Adrenal gland (tissue), 12 donors: ENCODE measurements around the gene VN1R5. TPM values are rescaled to one million over a fixed set of nuclear protein-coding genes. Genes with fewer than 3 reads are reported as not detected.

Experiments used
- DNase-seq, 7 donors: peaks; one replicate each; pipeline ENCODE4 v3.0.0-alpha.2; 2019 to 2020
- H3K27ac ChIP-seq, 5 donors: fragments of 200-600 bp; sonication (generic) in 4 of 5; 1 replicate in 3 of 5; 2 replicates in 2 of 5; pipeline versions ENCODE4 v1.5.1 to v1.8.0; 2016 to 2020; ENCODE audit warnings: mild to moderate bottlenecking in 1 of 5
- H3K27me3 ChIP-seq: fragments of 200-600 bp; 2 replicates; pipeline ENCODE4 v1.8.0; 2021
- H3K36me3 ChIP-seq, 2 donors: fragments of 200-600 bp; replicated peaks in 1 of 2; 1 replicate in 1 of 2; 2 replicates in 1 of 2; pipeline versions ENCODE4 v1.5.1 to v1.8.0; 2018 to 2022
- H3K4me1 ChIP-seq, 2 donors: fragments of 200-600 bp; replicated peaks in 1 of 2; 1 replicate in 1 of 2; 2 replicates in 1 of 2; pipeline versions ENCODE4 v1.5.1 to v1.8.0; 2018 to 2021
- H3K4me3 ChIP-seq, 4 donors: fragments of 200-600 bp; sonication (generic) in 3 of 4; one replicate each; pipeline ENCODE4 v1.5.1; 2016 to 2018
- H3K9me3 ChIP-seq, 3 donors: fragments of 200-600 bp; sonication (generic) in 1 of 3; replicated peaks in 1 of 3; 1 replicate in 2 of 3; 2 replicates in 1 of 3; pipeline versions ENCODE4 v1.5.1 to v1.8.0; 2016 to 2021
- CTCF ChIP-seq, 6 experiments: fragments of 450-650 bp in 4 of 6; fragments of 200-600 bp in 2 of 6; sonication (generic) in 1 of 6; IDR thresholded peaks; 1 replicate in 5 of 6; 2 replicates in 1 of 6; pipeline versions ENCODE4 v1.5.1 to v1.8.0; 2016 to 2021; ENCODE audit warnings: antibody characterized with exemption in 6 of 6, mild to moderate bottlenecking in 2 of 6, moderate library complexity in 1 of 6
- POLR2A ChIP-seq, 2 donors: fragments of 450-650 bp; IDR thresholded peaks; one replicate each; pipeline ENCODE4 v1.6.1; 2017; ENCODE audit warnings: antibody characterized with exemption in 2 of 2, mild to moderate bottlenecking in 2 of 2, moderate library complexity in 1 of 2
- WGBS, 4 donors: extraction: QIAGEN DNeasy Blood & Tissue Kit in 2 of 4; methylation state at CpG; one replicate each; pipeline versions ENCODE4 v1.1.5 to v1.1.7; 2013 to 2017; 5-methylcytosine and 5-hydroxymethylcytosine counted together
- intact Hi-C, 2 donors: fragments of 100-400 bp; cut with DNase I; formaldehyde crosslinking; loops; one replicate each; pipeline versions ENCODE4 v1.14.1 to v1.15.0; 2022 to 2023
- polyA plus RNA-seq, 3 donors: library from polyadenylated mRNA; stranded (reverse); fragments of 200-250 nt in 2 of 3; fragments of 350-450 nt in 1 of 3; fragmentation: Illumina TruSeq in 1 of 3; extraction: RNeasy Lipid Tissue Mini Kit (QIAGEN cat#74804) in 1 of 3; gene quantifications; one replicate each; pipeline ENCODE4 v1.2.3, GENCODE V29; 2013 to 2014
- total RNA-seq, 9 donors: library from RNA; depleted of rRNA in 4 of 9; stranded (reverse); fragments of >200 nt in 4 of 9; fragments of 120-200 nt in 1 of 9; fragmentation: NEBNext Ultra II Directional in 1 of 9; extraction: Animal tissue kit (Norgen Biotek cat#: 25700) in 1 of 9; gene quantifications; one replicate each; pipeline versions ENCODE4 v1.1.0 to v1.2.4, GENCODE V29; 2013 to 2023
- donor health status: healthy with polysubstance abuse.
- donor health status: Bipolar disorder and iron deficiency.
- donor health status: DM: yes; HTN: yes; CAD: no.
- donor health status: DM: no; HTN: no; CAD: no.
- donor health status: DM: no; HTN: no; CAD: no.
- donor health status: DM: yes; HTN: yes; CAD: no.

Gene VN1R5
- total and polyA plus RNA-seq, 12 donors: not detected

GRCh38 chr1:247273013-247273412, 17.1 kb downstream of the VN1R5 start:
- Histone ChIP-seq H3K9me3 (no peaks in the 10 kb centered on the region), H3K36me3 (no peaks in the 10 kb centered on the region), H3K4me3 (no peak overlapping the region), H3K27me3 (no peaks in the 10 kb centered on the region), H3K4me1 (no peaks in the 10 kb centered on the region), H3K27ac (no peak overlapping the region)
- 38 to 82% (median 66%) methylated on average over 1 of the region's 1 CpG for WGBS, 4 donors
- DNase-seq: no peak
- TF ChIP-seq POLR2A (IDR thresholded peaks at IDR 0.05): no peak
- no peak for TF ChIP-seq CTCF (IDR thresholded peaks at IDR 0.05)
- intact Hi-C loops: no loop called here

- TF ChIP-seq CTCF (IDR thresholded peaks at IDR 0.05) (no peak), POLR2A (IDR thresholded peaks at IDR 0.05) (no peak)
- no peak for DNase-seq
- Histone ChIP-seq H3K36me3 (no peaks in the 10 kb centered on the region), H3K27me3 (no peaks in the 10 kb centered on the region), H3K4me3 (no peak overlapping the region), H3K27ac (no peak overlapping the region), H3K9me3 (no peaks in the 10 kb centered on the region), H3K4me1 (no peaks in the 10 kb centered on the region)
- intact Hi-C loops: no loop called here
- 80 to 90% (median 86%) methylated on average over 3 of the region's 3 CpGs for WGBS, 4 donors
These were observed 18.9 kb downstream of the VN1R5 start for GRCh38 chr1:247274605-247275256.

GRCh38 chr1:247277191-247277590, 21.3 kb downstream of the VN1R5 start:
- DNase-seq: no peak
- intact Hi-C loops: no loop called here
- Histone ChIP-seq H3K9me3 (no peaks in the 10 kb centered on the region), H3K27me3 (no peaks in the 10 kb centered on the region), H3K4me3 (no peak overlapping the region), H3K27ac (no peak overlapping the region), H3K36me3 (no peaks in the 10 kb centered on the region), H3K4me1 (no peaks in the 10 kb centered on the region)
- 78 to 97% (median 94%) methylated on average over 2 of the region's 2 CpGs for WGBS, 4 donors
- TF ChIP-seq CTCF (IDR thresholded peaks at IDR 0.05) (no peak), POLR2A (IDR thresholded peaks at IDR 0.05) (no peak)

GRCh38 chr1:247281001-247281574, 25.2 kb downstream of the VN1R5 start:
- Histone ChIP-seq H3K4me3 (no peak overlapping the region), H3K27ac (no peak overlapping the region), H3K4me1 (no peaks in the 10 kb centered on the region), H3K36me3 (no peaks in the 10 kb centered on the region), H3K27me3 (no peaks in the 10 kb centered on the region), H3K9me3 (no peaks in the 10 kb centered on the region)
- TF ChIP-seq CTCF (IDR thresholded peaks at IDR 0.05) (no peak), POLR2A (IDR thresholded peaks at IDR 0.05) (no peak)
- WGBS, 4 donors: 59 to 64% (median 62%) methylated on average over 5 of the region's 5 CpGs
- intact Hi-C loops: no loop called here
- no peak for DNase-seq
